OCI-LY3 (cell line): ENCODE data around the gene EPN3.

Experiments
- CTCF ChIP-seq: fragments of 200-600, 300-600 bp; sonication (generic); IDR thresholded peaks from 2 replicates; pipeline ENCODE4 v1.5.1; 2014; ENCODE audit warnings: antibody characterized with exemption, low read length, low read depth
- EZH2phosphoT487 ChIP-seq: fragments of 200-600 bp; shearing (Covaris generic); IDR thresholded peaks from 2 replicates; pipeline ENCODE4 v1.6.1; 2018; ENCODE audit warnings: antibody characterized with exemption, mixed run types, low read depth

GRCh38 chr17:50548831-50549230 lies 16.3 kb downstream of the EPN3 start:
- TF ChIP-seq CTCF: no peak
- no peak for TF ChIP-seq EZH2phosphoT487
